GM18526 (cell line): ENCODE results near the gene MYL6.

Experiments
- POLR2A ChIP-seq: IDR thresholded peaks from 3 replicates; pipeline ENCODE4 v1.6.1; 2011; ENCODE audit not compliant: insufficient read length; ENCODE audit errors: extremely low read depth

The MYL6 gene

GRCh38 chr12:56161690-56162351 is 3.7 kb downstream of the MYL6 start:
- TF ChIP-seq POLR2A, result no peak

GRCh38 chr12:56162468-56163290 is 4.5 kb downstream of the MYL6 start:
- no peak for TF ChIP-seq POLR2A

GRCh38 chr12:56163533-56164344 is 5.6 kb downstream of the MYL6 start:
- no peak for TF ChIP-seq POLR2A

- TF ChIP-seq POLR2A, result peak; percentile 16
Observed at GRCh38 chr12:56164345-56164729, 6.2 kb downstream of the MYL6 start.

GRCh38 chr12:56165369-56165768 is 7.2 kb downstream of the MYL6 start:
- TF ChIP-seq POLR2A, result peak; percentile 13

- no peak for TF ChIP-seq POLR2A
Observed at GRCh38 chr12:56169229-56169759, 11.1 kb downstream of the MYL6 start.

- TF ChIP-seq POLR2A, result no peak
Observed at GRCh38 chr12:56172839-56173238, 14.7 kb downstream of the MYL6 start.

- TF ChIP-seq POLR2A, result no peak
Observed at GRCh38 chr12:56178347-56178746, 20.2 kb downstream of the MYL6 start.

GRCh38 chr12:56186957-56187356 is 28.8 kb downstream of the MYL6 start:
- TF ChIP-seq POLR2A, result no peak

GRCh38 chr12:56188131-56188777 is 30.1 kb downstream of the MYL6 start:
- TF ChIP-seq POLR2A, result no peak

- no peak for TF ChIP-seq POLR2A
Observed at GRCh38 chr12:56188778-56189098, 30.6 kb downstream of the MYL6 start.

GRCh38 chr12:56189099-56189917 is 31.1 kb downstream of the MYL6 start, which contains the start of gene SMARCC2:
Gene SMARCC2 (minus strand): TSS chr12:56189483. CDS start chr12:56189461, 22 bp downstream.
- peak; percentile 32 for TF ChIP-seq POLR2A

- TF ChIP-seq POLR2A, result no peak
Observed at GRCh38 chr12:56189918-56190694, 31.9 kb downstream of the MYL6 start.

- no peak for TF ChIP-seq POLR2A
Observed at GRCh38 chr12:56190695-56191155, 32.6 kb downstream of the MYL6 start.

- TF ChIP-seq POLR2A, result no peak
Observed at GRCh38 chr12:56192582-56192981, 34.4 kb downstream of the MYL6 start.
